GM18511 (cell line): ENCODE data around the gene OR2T10.
"Not testable (repeated sequence)": the region's sequence is repeated elsewhere in the genome, so short reads cannot be mapped to it uniquely, and the experiment has no call there.

Experiments
- ATAC-seq: cut with Tn5 transposase; IDR thresholded peaks from one replicate; pipeline ENCODE4 v1.9.1; 2021; ENCODE audit warnings: mild to moderate bottlenecking, moderate library complexity; ENCODE audit not compliant: unreplicated experiment

OR2T10 gene

DNA sequence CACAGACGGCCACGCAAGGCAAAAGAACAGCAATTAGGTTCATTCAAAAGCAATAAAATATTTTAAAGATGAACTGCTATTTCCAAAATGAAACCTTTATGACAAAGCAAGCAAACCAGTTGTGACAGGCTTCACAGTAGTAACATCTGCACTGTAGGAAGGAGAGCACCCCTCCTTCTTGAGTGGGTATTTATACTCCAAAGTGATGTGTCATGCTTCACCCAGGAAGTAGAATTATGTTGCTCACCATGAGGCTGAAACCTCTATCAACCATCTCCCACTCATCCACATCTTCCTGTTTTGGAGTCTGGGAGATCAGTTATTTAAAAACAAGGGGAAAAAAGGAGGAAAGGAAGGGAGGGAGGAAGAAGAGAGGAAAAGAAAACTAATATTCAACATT lies 885 bp downstream of the OR2T10 start:
- no peak for ATAC-seq

GRCh38 chr1:248593226-248593625 lies 4.3 kb downstream of the OR2T10 start:
- ATAC-seq, result no peak

- ATAC-seq, result no peak
Observed at GRCh38 chr1:248592655-248593054, 4.8 kb downstream of the OR2T10 start.

DNA sequence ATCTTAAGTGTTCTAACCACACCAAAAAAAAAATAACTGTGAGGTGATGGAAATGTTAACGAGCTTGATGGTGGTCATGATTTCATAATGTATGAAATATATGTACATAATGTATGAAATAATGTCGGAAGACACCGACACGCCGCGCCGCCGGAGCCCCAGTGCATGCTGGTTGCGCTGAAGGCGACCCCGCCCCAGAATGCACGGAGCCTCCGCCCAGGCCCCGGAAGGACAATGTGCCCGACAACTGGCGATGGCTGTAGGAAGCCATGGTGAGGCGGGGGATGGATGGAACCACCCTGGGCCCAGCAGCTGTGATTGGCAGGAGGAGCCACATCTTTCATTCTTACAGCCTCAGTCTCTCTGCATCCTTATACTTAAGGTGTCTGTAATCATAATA lies 7.4 kb downstream of the OR2T10 start:
- ATAC-seq, result no peak

DNA sequence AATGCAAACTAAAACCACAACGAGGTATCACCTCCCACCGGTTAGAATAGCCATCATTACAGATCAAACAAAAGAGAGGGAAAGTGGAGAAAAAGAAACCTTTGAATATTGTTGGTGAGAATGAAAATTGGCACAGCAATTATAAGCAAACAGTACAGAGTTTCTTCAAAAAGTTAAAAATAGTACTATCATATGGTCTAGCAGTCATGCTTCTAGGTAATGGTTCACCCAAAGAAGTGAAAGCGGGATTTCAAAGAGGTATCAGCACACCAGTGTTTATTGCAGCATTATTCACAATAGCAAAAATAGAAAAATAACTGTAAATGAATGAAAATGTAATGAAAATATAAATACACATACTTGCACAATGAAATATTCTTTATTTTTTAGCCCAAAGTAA lies 8.2 kb downstream of the OR2T10 start:
- ATAC-seq, result no peak

DNA sequence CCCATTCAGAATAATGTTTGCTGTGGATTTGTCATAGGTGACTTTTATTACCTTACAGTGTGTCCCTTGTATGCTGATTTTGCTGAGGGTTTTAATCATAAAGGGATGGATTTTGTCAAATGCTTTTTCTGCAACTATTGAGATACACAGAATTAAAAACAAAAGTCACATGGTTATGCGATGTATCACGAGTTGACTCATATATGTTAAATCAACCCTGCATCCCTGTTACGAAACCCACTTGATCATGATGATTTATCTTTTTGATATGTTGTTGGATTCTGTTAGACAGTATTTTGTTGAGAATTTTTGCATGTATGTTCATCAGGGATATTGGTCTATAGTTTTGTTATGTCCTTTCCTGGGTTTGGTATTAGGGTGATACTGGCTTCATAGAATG lies 12.2 kb downstream of the OR2T10 start:
- no peak for ATAC-seq

DNA sequence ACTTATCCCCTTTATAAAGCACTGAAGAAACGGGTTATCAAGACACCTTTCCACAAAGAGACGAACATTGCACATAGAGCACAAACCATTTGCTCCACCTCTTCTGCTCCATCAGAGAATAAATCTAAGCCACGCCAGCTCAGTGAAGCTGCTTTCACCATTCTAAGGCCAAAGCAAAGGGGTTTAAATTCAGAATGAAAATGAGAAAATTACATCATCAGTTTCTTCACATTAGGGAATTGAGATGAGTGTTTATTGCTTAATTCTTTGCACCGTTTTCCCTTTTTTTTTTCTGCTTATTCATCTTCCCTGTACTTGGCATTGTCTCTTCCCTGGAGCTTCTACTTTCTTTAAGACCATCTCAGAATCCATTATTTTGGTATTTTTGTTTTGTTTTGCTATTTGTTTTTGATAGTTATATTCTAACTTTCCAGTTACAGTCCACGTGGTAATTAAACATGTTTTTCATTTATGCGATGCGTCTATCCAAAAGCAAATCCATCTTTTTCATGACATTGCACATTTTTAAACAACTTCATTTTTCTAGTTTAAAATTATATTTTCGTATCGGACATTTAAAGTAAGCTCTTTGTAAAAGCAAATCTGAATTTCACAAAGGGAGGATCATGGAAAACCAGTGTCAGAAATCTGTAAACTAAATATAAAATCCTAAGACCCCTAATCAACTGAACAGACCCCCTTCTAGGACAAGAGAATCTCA lies 21.1 kb downstream of the OR2T10 start:
- ATAC-seq, result no peak

DNA sequence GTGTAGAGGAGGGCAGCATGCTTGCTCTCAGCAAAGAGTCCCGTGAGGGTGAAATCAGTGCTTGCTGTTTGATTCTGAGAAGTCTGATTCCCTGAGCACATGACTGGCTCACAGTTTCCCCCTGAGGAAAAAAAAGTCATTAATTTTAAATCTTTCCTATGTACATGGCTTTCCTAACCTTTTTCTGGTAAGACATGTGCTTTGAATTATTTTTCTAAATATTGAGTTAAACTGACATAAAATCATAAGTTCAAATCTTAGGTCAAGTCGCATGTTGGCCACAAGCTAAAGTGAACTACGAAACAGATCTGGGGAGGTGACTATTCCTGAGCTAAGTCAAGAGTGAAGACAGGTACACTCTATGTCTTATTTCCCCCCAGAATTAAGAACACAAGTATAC lies 22.8 kb downstream of the OR2T10 start, which contains the start of gene OR2T34:
TSS of gene OR2T34 (minus strand) at position 101 of the 400 bp plus-strand sequence. CDS start at position 101, 0 bp downstream.
- ATAC-seq, result not testable (repeated sequence)

DNA sequence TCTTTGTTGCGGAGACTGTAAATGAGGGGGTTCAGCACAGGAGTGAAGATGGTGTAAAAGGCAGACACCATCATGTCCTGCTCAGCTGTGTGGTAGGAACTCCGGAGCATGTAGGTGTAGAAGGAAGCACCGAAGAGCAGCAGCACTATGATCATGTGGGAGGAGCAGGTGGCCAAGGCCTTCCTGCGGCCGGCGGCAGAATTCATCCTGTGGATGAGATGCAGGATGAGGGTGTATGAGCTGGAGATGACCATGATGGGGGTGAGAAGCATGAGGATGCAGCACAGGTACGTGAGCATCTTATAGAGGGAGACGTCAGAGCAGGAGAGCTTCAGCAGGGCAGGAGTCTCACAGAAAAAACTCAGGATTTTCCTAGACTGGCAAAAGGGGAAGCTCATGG lies 23.6 kb downstream of the OR2T10 start:
- not testable (repeated sequence) for ATAC-seq

GRCh38 chr1:248572049-248572448 lies 25.5 kb downstream of the OR2T10 start:
- peak; percentile 89 for ATAC-seq

GRCh38 chr1:248570811-248571210 lies 26.7 kb downstream of the OR2T10 start:
- not testable (repeated sequence) for ATAC-seq

GRCh38 chr1:248569049-248569448 lies 28.5 kb downstream of the OR2T10 start:
- not testable (repeated sequence) for ATAC-seq

DNA sequence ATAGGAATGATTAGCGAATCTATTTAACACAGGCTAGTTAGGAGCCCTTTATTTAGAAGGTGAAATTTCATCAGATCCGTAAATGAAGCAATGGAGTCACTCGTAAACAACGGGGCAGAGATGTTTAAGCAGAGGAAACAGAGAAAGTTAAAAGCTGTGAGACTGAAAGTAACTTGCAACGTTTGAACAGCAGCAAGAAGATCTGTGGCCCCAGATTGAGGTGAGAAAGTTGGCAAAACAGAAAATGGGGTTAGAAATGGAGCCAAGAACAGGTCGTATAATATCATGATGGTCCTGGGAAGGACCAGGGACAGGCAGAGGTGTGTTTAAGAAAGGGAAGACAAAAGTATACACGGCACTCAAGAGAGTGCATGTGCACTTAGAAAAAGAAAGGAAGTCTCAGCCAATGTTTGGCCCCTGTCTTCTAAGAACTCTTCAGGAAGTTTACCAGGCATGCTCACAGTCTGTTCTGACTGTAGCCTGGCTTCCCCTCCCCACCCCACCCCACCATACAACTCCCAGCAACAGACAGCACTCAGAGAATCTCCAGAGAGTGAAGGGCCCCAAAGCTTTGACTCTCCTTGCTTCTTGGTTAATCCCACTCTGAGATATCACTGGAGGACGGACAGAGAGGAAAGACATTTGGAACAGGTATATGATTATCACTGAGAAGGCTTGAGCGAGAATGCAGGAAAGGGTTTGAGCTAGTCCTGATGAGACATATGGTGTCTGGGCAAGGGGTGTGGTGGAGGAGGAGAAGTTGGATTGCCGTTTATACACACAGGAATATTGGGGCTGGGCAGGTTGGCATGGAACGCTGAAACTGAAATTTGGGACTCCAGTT lies 31.7 kb downstream of the OR2T10 start:
- ATAC-seq, result peak; percentile 71

DNA sequence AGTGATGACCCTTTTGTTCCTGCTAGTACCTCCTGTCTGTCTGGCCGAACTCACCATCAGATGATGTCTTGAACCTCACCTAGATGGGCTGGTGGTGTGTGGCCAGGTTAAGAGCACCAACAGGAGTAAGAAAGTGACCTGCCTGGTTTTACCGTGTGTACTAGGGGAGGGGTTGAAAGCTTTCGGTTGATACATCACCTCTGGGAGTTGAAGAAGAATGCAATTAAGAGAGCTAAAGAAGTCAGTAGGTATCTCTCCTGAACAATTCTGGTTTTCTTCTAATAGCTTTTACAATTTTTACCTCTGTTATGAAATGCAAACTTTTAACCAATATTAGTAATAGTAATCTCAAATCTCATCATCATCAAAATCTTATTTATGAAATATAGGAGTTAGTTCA lies 34.8 kb downstream of the OR2T10 start, which contains the start of gene OR2T29:
TSS of gene OR2T29 (minus strand) at position 101 of the 400 bp plus-strand sequence. CDS start 3,281 bp downstream, outside the sequence.
- ATAC-seq, result not testable (repeated sequence)

DNA sequence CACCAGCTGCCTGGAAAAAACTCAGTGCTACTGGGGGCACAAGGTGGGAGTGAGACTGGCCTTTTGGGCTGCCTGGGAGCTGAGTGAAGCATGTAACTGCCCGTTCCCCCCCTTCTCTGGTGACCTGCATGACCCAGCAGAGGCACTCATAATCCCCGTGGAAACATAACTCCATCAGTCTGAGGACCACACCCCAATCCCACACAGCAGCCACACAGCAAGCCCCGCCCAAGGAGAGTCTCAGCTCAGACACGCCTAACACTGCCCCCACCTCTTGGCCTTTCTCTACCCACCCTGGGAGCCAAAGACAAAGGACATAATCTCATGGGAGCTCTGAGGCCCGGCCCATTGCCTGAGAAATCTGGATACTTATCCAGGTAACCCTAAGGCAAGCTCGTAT lies 46.5 kb downstream of the OR2T10 start:
- not testable (repeated sequence) for ATAC-seq

DNA sequence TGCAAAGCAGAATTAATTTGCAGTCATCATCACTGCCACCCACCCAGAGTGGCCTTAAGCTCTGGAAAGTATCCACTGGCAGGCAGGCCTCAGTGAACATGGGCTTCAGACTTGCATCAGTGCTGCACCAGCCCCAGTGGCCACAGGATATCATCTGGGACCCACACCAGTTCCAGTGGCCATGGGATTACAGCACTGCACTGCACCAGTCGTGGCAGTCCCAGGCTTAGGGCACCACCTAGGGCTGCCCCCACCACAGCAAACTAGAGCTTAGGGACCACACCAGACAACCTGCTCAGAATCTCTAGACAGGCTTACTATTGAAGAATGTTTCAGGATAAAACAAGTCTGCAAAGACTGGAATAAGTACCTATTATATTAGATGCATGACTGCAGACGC lies 50.1 kb downstream of the OR2T10 start:
- not testable (repeated sequence) for ATAC-seq
